CD14-positive monocyte (primary cell): ENCODE results near the gene PTPN14. TPM values are rescaled to one million over a fixed set of nuclear protein-coding genes. Genes with fewer than 3 reads are reported as not detected.

Source experiments
- DNase-seq, 3 donors: peaks; one replicate each; pipeline ENCODE4 v3.0.0-alpha.2; 2011 to 2022
- H2AFZ ChIP-seq: 2 replicates; pipeline ENCODE4 v1.6.0; 2012; ENCODE audit warnings: mild to moderate bottlenecking, low read depth, low read length, inconsistent platforms; ENCODE audit not compliant: insufficient read depth, poor library complexity, severe bottlenecking
- H3K27ac ChIP-seq, 2 donors: 1 replicate in 1 of 2; 2 replicates in 1 of 2; pipeline ENCODE4 v1.5.1; 2012 to 2013; ENCODE audit warnings: low read length in 2 of 2, control low read depth in 1 of 2, inconsistent platforms in 1 of 2, low read depth in 1 of 2, mild to moderate bottlenecking in 1 of 2
- H3K27me3 ChIP-seq, 2 donors: one replicate each; pipeline versions ENCODE4 v1.6.0 to v1.6.1; 2011 to 2013; ENCODE audit warnings: low read length in 2 of 2; ENCODE audit not compliant: control insufficient read depth in 2 of 2, insufficient read depth in 2 of 2
- H3K36me3 ChIP-seq, 2 donors: replicated peaks in 1 of 2; 1 replicate in 1 of 2; 2 replicates in 1 of 2; pipeline versions ENCODE4 v1.5.1 to v1.6.1; 2012 to 2013; ENCODE audit warnings: low read length in 2 of 2, control low read depth in 1 of 2, inconsistent platforms in 1 of 2, mild to moderate bottlenecking in 1 of 2; ENCODE audit not compliant: insufficient read depth in 2 of 2, control insufficient read depth in 1 of 2
- H3K4me1 ChIP-seq, 2 donors: 1 replicate in 1 of 2; 2 replicates in 1 of 2; pipeline versions ENCODE4 v1.5.1 to v1.6.1; 2012 to 2013; ENCODE audit warnings: low read length in 2 of 2, control low read depth in 1 of 2, inconsistent platforms in 1 of 2, mild to moderate bottlenecking in 1 of 2, moderate library complexity in 1 of 2; ENCODE audit not compliant: insufficient read depth in 2 of 2, control insufficient read depth in 1 of 2
- H3K4me2 ChIP-seq: replicated peaks from 2 replicates; pipeline ENCODE3; 2012; ENCODE audit warnings: low read length, moderate library complexity, mild to moderate bottlenecking; ENCODE audit not compliant: poor library complexity, severe bottlenecking; ENCODE audit errors: extremely low read depth
- H3K4me3 ChIP-seq, 3 experiments: fragments of 200-600 bp in 1 of 3; sonication (generic) in 1 of 3; replicated peaks in 1 of 3; 1 replicate in 2 of 3; 2 replicates in 1 of 3; pipeline ENCODE4 v1.5.1; 2011 to 2013; ENCODE audit warnings: low read length in 3 of 3, mild to moderate bottlenecking in 3 of 3, control low read depth in 2 of 3, low read depth in 2 of 3, inconsistent platforms in 1 of 3, moderate library complexity in 1 of 3
- H3K79me2 ChIP-seq: 2 replicates; pipeline ENCODE4 v1.6.0; 2012; ENCODE audit warnings: mild to moderate bottlenecking, control low read depth, inconsistent platforms, low read length, moderate library complexity; ENCODE audit not compliant: insufficient read depth
- H3K9ac ChIP-seq: 2 replicates; pipeline ENCODE4 v1.6.0; 2017; ENCODE audit warnings: low read length, mild to moderate bottlenecking; ENCODE audit not compliant: insufficient read depth, poor library complexity, severe bottlenecking
- H3K9me3 ChIP-seq, 2 donors: replicated peaks in 1 of 2; 1 replicate in 1 of 2; 2 replicates in 1 of 2; pipeline versions ENCODE4 v1.5.1 to v1.6.1; 2012 to 2013; ENCODE audit warnings: low read length in 2 of 2, control low read depth in 1 of 2; ENCODE audit not compliant: control insufficient read depth in 1 of 2, insufficient read depth in 1 of 2
- H4K20me1 ChIP-seq: 2 replicates; pipeline ENCODE4 v1.6.0; 2012; ENCODE audit warnings: mild to moderate bottlenecking, low read length, control low read depth, moderate library complexity; ENCODE audit not compliant: insufficient read depth
- H3K27ac Mint-ChIP-seq, 7 donors: one replicate each; pipeline ENCODE4 v1.8.0; 2020; ENCODE audit warnings: mild to moderate bottlenecking in 7 of 7, mixed read lengths in 7 of 7, moderate library complexity in 6 of 7, inconsistent platforms in 2 of 7
- H3K27me3 Mint-ChIP-seq, 3 donors: one replicate each; pipeline ENCODE4 v1.8.0; 2021 to 2022; ENCODE audit warnings: low read depth in 3 of 3, mild to moderate bottlenecking in 3 of 3, mixed read lengths in 3 of 3, moderate library complexity in 3 of 3, inconsistent platforms in 1 of 3
- H3K36me3 Mint-ChIP-seq, 2 donors: one replicate each; pipeline ENCODE4 v1.8.0; 2020; ENCODE audit warnings: mixed read lengths in 2 of 2, inconsistent platforms in 1 of 2, mild to moderate bottlenecking in 1 of 2
- H3K4me1 Mint-ChIP-seq: one replicate; pipeline ENCODE4 v1.8.0; 2020; ENCODE audit warnings: mild to moderate bottlenecking, mixed read lengths
- H3K4me3 Mint-ChIP-seq, 2 donors: one replicate each; pipeline ENCODE4 v1.8.0; 2020; ENCODE audit warnings: mild to moderate bottlenecking in 2 of 2, mixed read lengths in 2 of 2, moderate library complexity in 1 of 2
- H3K9me3 Mint-ChIP-seq, 7 donors: one replicate each; pipeline ENCODE4 v1.8.0; 2020 to 2022; ENCODE audit warnings: mixed read lengths in 7 of 7, mild to moderate bottlenecking in 6 of 7, moderate library complexity in 6 of 7, inconsistent platforms in 2 of 7
- CTCF ChIP-seq: fragments of 200-600 bp; IDR thresholded peaks from one replicate; pipeline ENCODE4 v1.8.0; 2022; ENCODE audit warnings: antibody characterized with exemption, mild to moderate bottlenecking
- intact Hi-C, 2 donors: fragments of 100-400 bp; cut with micrococcal nuclease; formaldehyde crosslinking; loops; one replicate each; pipeline versions ENCODE4 v1.15.0 to v1.15.1; 2023
- polyA plus RNA-seq, 3 donors: library from polyadenylated mRNA; depleted of rRNA in 1 of 3; unstranded in 2 of 3; stranded (reverse) in 1 of 3; fragments of 300-500 nt in 2 of 3; fragments of >200 nt in 1 of 3; fragmentation: Illumina TruSeq in 2 of 3; gene quantifications; 1 replicate in 2 of 3; 2 replicates in 1 of 3; pipeline ENCODE4 v1.2.3, GENCODE V29; 2012 to 2021

PTPN14 gene
- polyA plus RNA-seq, 3 donors: 0.01 TPM; not detected in 1

- no peaks in the 10 kb centered on the region for H4K20me1 ChIP-seq
- TF ChIP-seq CTCF: no peak
- Mint-ChIP-seq H3K27me3 (peaks cover 0 to 4% (median 2%) of the 10 kb centered on the region in 3 donors), H3K9me3 (peaks cover 7 to 28% (median 22%) of the 10 kb centered on the region in 7 donors), H3K4me3 (no peak overlapping the region), H3K4me1 (no peaks in the 10 kb centered on the region), H3K36me3 (peaks cover 12 to 15% of the 10 kb centered on the region in 2 donors), H3K27ac (no peak overlapping the region)
- no peak overlapping the region for H3K4me3 ChIP-seq
- H3K4me1 ChIP-seq: no peaks in the 10 kb centered on the region
- intact Hi-C loops: no loop called here
- no peak overlapping the region for H2AFZ ChIP-seq
- no peak overlapping the region for H3K27ac ChIP-seq
- H3K27me3 ChIP-seq: no peaks in the 10 kb centered on the region
- no peak overlapping the region for H3K9ac ChIP-seq
- H3K36me3 ChIP-seq: no peaks in the 10 kb centered on the region
- H3K4me2 ChIP-seq: no peak overlapping the region
- no peaks in the 10 kb centered on the region for H3K79me2 ChIP-seq
- DNase-seq: no peak
- H3K9me3 ChIP-seq: peaks cover 7 to 14% of the 10 kb centered on the region in 2 donors
These were observed 206.5 kb downstream of the PTPN14 start for GRCh38 chr1:214344897-214345296.

- Histone ChIP-seq H2AFZ (no peak overlapping the region), H3K79me2 (no peaks in the 10 kb centered on the region), H4K20me1 (no peaks in the 10 kb centered on the region), H3K27me3 (no peaks in the 10 kb centered on the region), H3K4me1 (no peaks in the 10 kb centered on the region), H3K36me3 (peaks cover 0 to 8% of the 10 kb centered on the region in 2 donors), H3K9me3 (peaks cover 7 to 14% of the 10 kb centered on the region in 2 donors), H3K27ac (no peak overlapping the region), H3K9ac (no peak overlapping the region), H3K4me3 (no peak overlapping the region), H3K4me2 (no peak overlapping the region)
- peaks cover 0 to 2% (median 2%) of the 10 kb centered on the region in 3 donors for H3K27me3 Mint-ChIP-seq
- intact Hi-C loops: no loop called here
- peaks cover 19 to 21% of the 10 kb centered on the region in 2 donors for H3K36me3 Mint-ChIP-seq
- no peak overlapping the region for H3K27ac Mint-ChIP-seq
- no peaks in the 10 kb centered on the region for H3K4me1 Mint-ChIP-seq
- no peak overlapping the region for H3K4me3 Mint-ChIP-seq
- no peak for TF ChIP-seq CTCF
- H3K9me3 Mint-ChIP-seq: peaks cover 7 to 28% (median 22%) of the 10 kb centered on the region in 7 donors
- DNase-seq: no peak
These were observed 208.9 kb downstream of the PTPN14 start for GRCh38 chr1:214342525-214342924.
